Activated CD4-positive, CD25-positive, alpha-beta regulatory T cell treated with anti-CD3 and anti-CD28 coated beads, Interleukin-2, amount 50 U/mL, for 16 hours (primary cell): ENCODE results near the gene NLGN4X.
"Not testable (repeated sequence)": the region's sequence is repeated elsewhere in the genome, so short reads cannot be mapped to it uniquely, and the experiment has no call there.

ENCODE experiments used
- DNase-seq: peaks from one replicate; pipeline ENCODE4 v3.0.0-alpha.2; 2020; ENCODE audit warnings: low read depth, low spot score

NLGN4X gene

GRCh38 chrX:6005856-6006255 is 222.8 kb downstream of the NLGN4X start:
- DNase-seq, result no peak

- DNase-seq, result no peak
Measured at GRCh38 chrX:6004529-6004928, 224.1 kb downstream of the NLGN4X start.

- DNase-seq, result no peak
Measured at GRCh38 chrX:6002056-6002455, 226.6 kb downstream of the NLGN4X start.

- DNase-seq, result no peak
Measured at GRCh38 chrX:5998901-5999300, 229.8 kb downstream of the NLGN4X start.

GRCh38 chrX:5998456-5998855 is 230.2 kb downstream of the NLGN4X start:
- no peak for DNase-seq

GRCh38 chrX:5991393-5991792 is 237.3 kb downstream of the NLGN4X start:
- no peak for DNase-seq

- no peak for DNase-seq
Measured at GRCh38 chrX:5979338-5979737, 249.3 kb downstream of the NLGN4X start.

GRCh38 chrX:5976332-5976731 is 252.3 kb downstream of the NLGN4X start:
- DNase-seq, result no peak

- no peak for DNase-seq
Measured at GRCh38 chrX:5971300-5971699, 257.4 kb downstream of the NLGN4X start.

- DNase-seq, result no peak
Measured at GRCh38 chrX:5965406-5965805, 263.3 kb downstream of the NLGN4X start.

- no peak for DNase-seq
Measured at GRCh38 chrX:5959286-5959685, 269.4 kb downstream of the NLGN4X start.

GRCh38 chrX:5958523-5958922 is 270.1 kb downstream of the NLGN4X start:
- DNase-seq, result no peak

GRCh38 chrX:5957506-5957905 is 271.2 kb downstream of the NLGN4X start:
- no peak for DNase-seq

- no peak for DNase-seq
Measured at GRCh38 chrX:5936438-5936837, 292.2 kb downstream of the NLGN4X start.

GRCh38 chrX:5928224-5928623 is 300.4 kb downstream of the NLGN4X start:
- no peak for DNase-seq

GRCh38 chrX:5916945-5917344 is 311.7 kb downstream of the NLGN4X start:
- no peak for DNase-seq

GRCh38 chrX:5915783-5916182 is 312.9 kb downstream of the NLGN4X start:
- no peak for DNase-seq

GRCh38 chrX:5907207-5907606 is 321.5 kb downstream of the NLGN4X start:
- no peak for DNase-seq

- DNase-seq, result not testable (repeated sequence)
Measured at GRCh38 chrX:5903586-5904190, 325.0 kb downstream of the NLGN4X start.

GRCh38 chrX:5898463-5898862 is 330.2 kb downstream of the NLGN4X start:
- no peak for DNase-seq

GRCh38 chrX:5891378-5891777 is 337.3 kb downstream of the NLGN4X start:
- no peak for DNase-seq

GRCh38 chrX:5876984-5877596 is 351.6 kb downstream of the NLGN4X start:
- DNase-seq, result no peak

GRCh38 chrX:5870238-5870637 is 358.4 kb downstream of the NLGN4X start:
- no peak for DNase-seq

- DNase-seq, result no peak
Measured at GRCh38 chrX:5869786-5870185, 358.9 kb downstream of the NLGN4X start.
